ENCODE measurements around the gene ST6GALNAC3.
"Not testable (repeated sequence)": the region's sequence is repeated elsewhere in the genome, so short reads cannot be mapped to it uniquely, and the experiment has no call there.

ST6GALNAC3 gene

DNA sequence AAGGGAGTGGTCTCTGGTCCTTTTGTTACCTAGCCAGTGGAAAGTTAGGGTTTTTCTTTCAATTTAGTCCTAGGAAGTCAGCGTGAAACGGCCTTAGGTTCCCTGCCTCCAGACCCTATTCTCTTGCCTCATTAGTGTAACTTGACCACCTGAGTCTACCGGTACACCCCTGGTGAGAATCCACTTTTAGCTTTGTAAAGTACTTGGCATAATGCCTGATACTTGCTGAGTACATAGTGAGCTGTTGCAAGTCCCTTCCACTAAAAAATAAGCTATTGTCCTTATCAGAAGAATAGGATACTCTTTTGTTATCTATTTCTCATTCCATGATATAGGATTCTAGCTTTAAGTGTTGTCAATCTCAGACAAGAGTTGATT is 228.8 kb downstream of the ST6GALNAC3 start:
- Histone ChIP-seq H3K4me3 (ENCODE audit: low read length) (no peak overlapping the region), H3K4me1 (ENCODE audit: control insufficient read depth, insufficient read depth, low read length) (no peaks in the 10 kb centered on the region), H3K9me3 (ENCODE audit: control insufficient read depth, low read length) (no peaks in the 10 kb centered on the region), H3K36me3 (ENCODE audit: control insufficient read depth, insufficient read depth, low read length) (no peaks in the 10 kb centered on the region), H3K9ac (ENCODE audit: low read length) (no peak overlapping the region), H3K27me3 (ENCODE audit: control insufficient read depth, insufficient read depth, low read length) (no peaks in the 10 kb centered on the region)

DNA sequence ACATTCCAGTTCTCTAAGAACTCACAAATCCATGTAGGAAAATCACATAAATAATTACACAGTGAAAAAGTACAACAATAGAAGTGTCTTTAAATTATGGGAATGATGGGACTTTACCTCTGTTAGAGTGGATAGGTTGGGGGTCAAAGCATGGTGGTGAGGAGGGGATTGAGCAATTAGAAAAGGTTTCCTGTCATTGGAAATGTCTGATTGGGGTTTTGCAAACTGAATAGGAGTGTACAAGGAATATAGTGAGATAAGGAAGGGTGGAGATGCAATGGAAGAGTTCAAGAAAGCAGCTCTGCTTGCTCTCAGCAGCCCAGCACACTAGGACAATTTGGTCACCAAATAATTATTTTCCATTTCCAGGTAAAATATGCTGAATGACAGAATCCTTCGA is 238.8 kb downstream of the ST6GALNAC3 start:
- H3K9me3 ChIP-seq (ENCODE audit: control insufficient read depth, low read length): no peaks in the 10 kb centered on the region
- H3K4me1 ChIP-seq (ENCODE audit: control insufficient read depth, insufficient read depth, low read length): no peaks in the 10 kb centered on the region
- H3K36me3 ChIP-seq (ENCODE audit: control insufficient read depth, insufficient read depth, low read length): no peaks in the 10 kb centered on the region
- no peaks in the 10 kb centered on the region for H3K27me3 ChIP-seq (ENCODE audit: control insufficient read depth, insufficient read depth, low read length)
- H3K4me3 ChIP-seq (ENCODE audit: low read length): no peak overlapping the region
- H3K9ac ChIP-seq (ENCODE audit: low read length): no peak overlapping the region

GRCh38 chr1:76314730-76315129 is 240.2 kb downstream of the ST6GALNAC3 start:
- Histone ChIP-seq H3K4me1 (ENCODE audit: control insufficient read depth, insufficient read depth, low read length) (no peaks in the 10 kb centered on the region), H3K36me3 (ENCODE audit: control insufficient read depth, insufficient read depth, low read length) (no peaks in the 10 kb centered on the region), H3K9ac (ENCODE audit: low read length) (no peak overlapping the region), H3K4me3 (ENCODE audit: low read length) (no peak overlapping the region), H3K27me3 (ENCODE audit: control insufficient read depth, insufficient read depth, low read length) (no peaks in the 10 kb centered on the region), H3K9me3 (ENCODE audit: control insufficient read depth, low read length) (no peaks in the 10 kb centered on the region)

- Histone ChIP-seq H3K9ac (ENCODE audit: low read length) (no peak overlapping the region), H3K4me1 (ENCODE audit: control insufficient read depth, insufficient read depth, low read length) (no peaks in the 10 kb centered on the region), H3K4me3 (ENCODE audit: low read length) (no peak overlapping the region), H3K36me3 (ENCODE audit: control insufficient read depth, insufficient read depth, low read length) (no peaks in the 10 kb centered on the region), H3K9me3 (ENCODE audit: control insufficient read depth, low read length) (no peaks in the 10 kb centered on the region), H3K27me3 (ENCODE audit: control insufficient read depth, insufficient read depth, low read length) (no peaks in the 10 kb centered on the region)
Measured at GRCh38 chr1:76317299-76317900, 242.9 kb downstream of the ST6GALNAC3 start.

GRCh38 chr1:76330991-76331603 is 256.6 kb downstream of the ST6GALNAC3 start:
- no peak overlapping the region for H3K4me3 ChIP-seq (ENCODE audit: low read length)
- no peaks in the 10 kb centered on the region for H3K9me3 ChIP-seq (ENCODE audit: control insufficient read depth, low read length)
- H3K4me1 ChIP-seq (ENCODE audit: control insufficient read depth, insufficient read depth, low read length): no peaks in the 10 kb centered on the region
- H3K27me3 ChIP-seq (ENCODE audit: control insufficient read depth, insufficient read depth, low read length): no peaks in the 10 kb centered on the region
- no peak overlapping the region for H3K9ac ChIP-seq (ENCODE audit: low read length)
- H3K36me3 ChIP-seq (ENCODE audit: control insufficient read depth, insufficient read depth, low read length): no peaks in the 10 kb centered on the region

DNA sequence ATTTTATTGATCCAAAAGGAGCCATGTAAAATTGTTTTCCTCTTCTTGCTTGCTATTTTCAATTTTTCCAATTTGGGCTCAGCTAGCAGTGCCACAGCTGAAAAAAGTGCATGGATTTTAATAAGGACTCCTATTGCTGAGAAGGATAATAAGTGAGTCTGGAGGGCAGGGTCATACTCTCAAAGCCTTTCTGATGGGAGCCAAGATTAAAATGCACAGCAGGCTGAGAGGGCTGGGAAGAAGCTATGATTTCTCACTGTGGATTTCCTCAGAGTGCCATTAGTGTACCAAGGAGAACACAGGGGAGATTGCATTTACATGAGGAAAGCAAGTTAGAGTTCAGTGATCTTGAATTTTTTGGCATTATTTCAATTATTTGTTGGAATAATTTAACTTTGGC is 261.3 kb downstream of the ST6GALNAC3 start:
- Histone ChIP-seq H3K4me3 (ENCODE audit: low read length) (no peak overlapping the region), H3K9ac (ENCODE audit: low read length) (no peak overlapping the region), H3K4me1 (ENCODE audit: control insufficient read depth, insufficient read depth, low read length) (no peaks in the 10 kb centered on the region), H3K36me3 (ENCODE audit: control insufficient read depth, insufficient read depth, low read length) (no peaks in the 10 kb centered on the region), H3K9me3 (ENCODE audit: control insufficient read depth, low read length) (no peaks in the 10 kb centered on the region), H3K27me3 (ENCODE audit: control insufficient read depth, insufficient read depth, low read length) (no peaks in the 10 kb centered on the region)

DNA sequence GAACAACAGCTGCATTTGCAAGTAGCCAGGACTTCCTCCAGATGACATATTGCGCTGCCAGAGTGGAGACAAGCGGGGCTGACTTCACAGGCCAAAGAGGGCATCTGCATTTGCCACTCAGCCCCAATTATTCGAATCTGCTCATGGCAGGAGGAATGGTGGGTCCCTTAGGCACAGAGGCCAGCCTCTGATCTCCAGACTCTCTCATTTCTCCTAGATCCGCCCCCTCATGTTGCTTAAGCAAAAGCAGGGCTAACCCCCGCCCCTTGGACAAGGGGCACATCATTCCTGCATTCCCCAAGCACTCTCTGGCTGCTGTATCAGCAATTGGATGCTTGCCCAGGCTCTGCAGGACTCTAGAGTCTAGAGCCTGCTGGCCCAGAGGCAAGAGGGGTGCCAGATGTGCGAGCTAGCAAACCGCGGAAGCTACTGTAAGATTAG is 262.4 kb downstream of the ST6GALNAC3 start:
- H3K36me3 ChIP-seq (ENCODE audit: control insufficient read depth, insufficient read depth, low read length): no peaks in the 10 kb centered on the region
- H3K4me3 ChIP-seq (ENCODE audit: low read length): no peak overlapping the region
- no peaks in the 10 kb centered on the region for H3K4me1 ChIP-seq (ENCODE audit: control insufficient read depth, insufficient read depth, low read length)
- no peaks in the 10 kb centered on the region for H3K27me3 ChIP-seq (ENCODE audit: control insufficient read depth, insufficient read depth, low read length)
- H3K9ac ChIP-seq (ENCODE audit: low read length): no peak overlapping the region
- H3K9me3 ChIP-seq (ENCODE audit: control insufficient read depth, low read length): no peaks in the 10 kb centered on the region

DNA sequence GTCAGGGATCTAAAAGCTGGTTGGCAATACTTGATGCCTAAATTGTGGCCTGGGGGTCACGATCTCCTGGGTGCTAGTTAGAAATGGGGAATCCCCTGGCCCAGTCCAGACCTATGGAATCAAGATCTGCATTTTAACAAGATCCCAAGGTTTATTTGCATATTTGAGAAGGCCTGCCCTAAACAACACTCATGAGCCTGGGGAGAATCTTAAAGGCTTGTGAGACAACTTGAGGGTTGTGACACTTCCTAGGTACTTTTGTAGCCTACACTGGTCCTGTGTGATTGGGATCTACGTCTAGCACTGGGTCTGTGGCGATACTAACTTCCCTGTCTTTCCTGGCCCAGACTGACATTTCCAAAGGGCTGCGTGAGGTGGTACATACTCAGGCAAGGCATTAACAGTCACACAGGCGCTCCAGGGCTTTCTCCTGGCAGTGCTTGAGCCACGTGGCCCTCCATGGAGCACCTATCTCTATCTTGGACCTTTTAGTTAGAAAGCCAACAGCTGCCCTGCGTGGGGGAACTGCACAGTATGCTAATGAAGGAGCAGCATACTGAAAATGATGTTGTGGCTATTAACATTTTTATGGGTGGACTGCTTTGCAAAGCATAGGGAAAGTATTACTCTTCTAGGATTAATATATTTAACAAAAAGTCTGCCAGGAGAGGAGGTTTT is 263.1 kb downstream of the ST6GALNAC3 start:
- no peaks in the 10 kb centered on the region for H3K36me3 ChIP-seq (ENCODE audit: control insufficient read depth, insufficient read depth, low read length)
- H3K9me3 ChIP-seq (ENCODE audit: control insufficient read depth, low read length): no peaks in the 10 kb centered on the region
- no peaks in the 10 kb centered on the region for H3K4me1 ChIP-seq (ENCODE audit: control insufficient read depth, insufficient read depth, low read length)
- H3K4me3 ChIP-seq (ENCODE audit: low read length): no peak overlapping the region
- no peaks in the 10 kb centered on the region for H3K27me3 ChIP-seq (ENCODE audit: control insufficient read depth, insufficient read depth, low read length)
- H3K9ac ChIP-seq (ENCODE audit: low read length): no peak overlapping the region

DNA sequence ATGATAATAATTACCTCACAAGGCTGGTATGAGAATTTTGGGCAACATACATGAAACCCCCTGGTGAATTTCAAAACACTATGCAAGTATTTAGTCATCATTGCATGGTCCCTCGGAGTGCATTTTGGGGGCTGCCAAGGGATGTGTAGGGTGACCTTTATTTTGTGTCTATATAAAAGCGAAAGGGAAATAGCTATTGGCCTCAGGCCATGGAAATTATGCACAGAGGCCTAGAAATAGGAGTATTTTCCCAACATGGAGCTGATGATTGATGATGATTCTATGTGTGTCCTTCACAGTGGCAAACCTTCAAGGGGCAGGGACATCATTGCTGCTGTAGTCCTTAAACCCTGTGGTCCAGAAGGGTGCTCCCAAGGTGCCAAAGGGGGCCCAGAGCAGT is 265.5 kb downstream of the ST6GALNAC3 start:
- Histone ChIP-seq H3K4me1 (ENCODE audit: control insufficient read depth, insufficient read depth, low read length) (no peaks in the 10 kb centered on the region), H3K9ac (ENCODE audit: low read length) (no peak overlapping the region), H3K36me3 (ENCODE audit: control insufficient read depth, insufficient read depth, low read length) (no peaks in the 10 kb centered on the region), H3K9me3 (ENCODE audit: control insufficient read depth, low read length) (no peaks in the 10 kb centered on the region), H3K27me3 (ENCODE audit: control insufficient read depth, insufficient read depth, low read length) (no peaks in the 10 kb centered on the region), H3K4me3 (ENCODE audit: low read length) (no peak overlapping the region)

DNA sequence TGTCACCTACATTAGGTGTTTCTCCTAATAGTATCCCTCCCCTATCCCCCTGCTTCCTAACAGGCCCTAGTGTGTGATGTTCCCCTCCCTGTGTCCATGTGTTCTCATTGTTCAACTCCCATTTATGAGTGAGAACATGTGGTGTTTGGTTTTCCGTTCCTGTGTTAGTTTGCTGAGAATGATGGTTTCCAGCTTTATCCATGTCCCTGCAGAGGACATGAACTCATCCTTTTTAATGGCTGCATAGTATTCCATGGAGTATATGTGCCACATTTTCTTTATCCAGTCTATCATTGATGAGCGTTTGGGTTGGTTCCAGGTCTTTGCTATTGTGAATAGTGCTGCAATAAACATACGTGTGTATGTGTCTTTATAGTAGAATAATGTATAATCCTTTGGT is 267.3 kb downstream of the ST6GALNAC3 start:
- not testable (repeated sequence) for H3K4me1 ChIP-seq (ENCODE audit: control insufficient read depth, insufficient read depth, low read length); H3K27me3 ChIP-seq (ENCODE audit: control insufficient read depth, insufficient read depth, low read length); H3K9ac ChIP-seq (ENCODE audit: low read length); H3K4me3 ChIP-seq (ENCODE audit: low read length); H3K36me3 ChIP-seq (ENCODE audit: control insufficient read depth, insufficient read depth, low read length); H3K9me3 ChIP-seq (ENCODE audit: control insufficient read depth, low read length)

- Histone ChIP-seq H3K4me3 (ENCODE audit: low read length) (no peak overlapping the region), H3K36me3 (ENCODE audit: control insufficient read depth, insufficient read depth, low read length) (no peaks in the 10 kb centered on the region), H3K9ac (ENCODE audit: low read length) (no peak overlapping the region), H3K4me1 (ENCODE audit: control insufficient read depth, insufficient read depth, low read length) (no peaks in the 10 kb centered on the region), H3K27me3 (ENCODE audit: control insufficient read depth, insufficient read depth, low read length) (no peaks in the 10 kb centered on the region), H3K9me3 (ENCODE audit: control insufficient read depth, low read length) (no peaks in the 10 kb centered on the region)
Measured at GRCh38 chr1:76343356-76343755, 268.8 kb downstream of the ST6GALNAC3 start.

DNA sequence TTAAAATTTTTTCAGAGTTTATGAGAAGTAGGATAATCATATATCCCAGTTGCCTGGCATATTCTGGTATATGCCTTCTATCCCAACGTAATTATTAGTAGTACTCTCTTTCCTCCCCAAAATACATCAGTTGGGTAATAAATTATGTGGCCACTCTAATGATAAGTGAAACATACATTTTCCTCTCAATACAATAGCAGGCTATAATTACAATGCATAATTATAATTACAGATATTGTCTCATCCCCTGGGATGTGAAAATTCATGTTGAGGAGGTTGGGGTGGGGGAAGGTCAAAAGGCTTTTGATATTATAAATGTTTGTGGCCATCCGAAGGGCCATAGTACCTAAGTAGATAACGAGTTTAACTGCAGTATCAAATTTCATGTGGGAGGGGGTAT is 277.1 kb downstream of the ST6GALNAC3 start:
- Histone ChIP-seq H3K4me1 (ENCODE audit: control insufficient read depth, insufficient read depth, low read length) (no peaks in the 10 kb centered on the region), H3K9me3 (ENCODE audit: control insufficient read depth, low read length) (no peaks in the 10 kb centered on the region), H3K36me3 (ENCODE audit: control insufficient read depth, insufficient read depth, low read length) (no peaks in the 10 kb centered on the region), H3K4me3 (ENCODE audit: low read length) (no peak overlapping the region), H3K9ac (ENCODE audit: low read length) (no peak overlapping the region), H3K27me3 (ENCODE audit: control insufficient read depth, insufficient read depth, low read length) (no peaks in the 10 kb centered on the region)

Data from mucosa of stomach (tissue), 1 donor.